PC-3 (cell line): ENCODE measurements around the gene IL3.

Experiments used
- CTCF ChIP-seq: fragments of 300-600 bp; sonication (generic); conservative IDR thresholded peaks from 2 replicates; pipeline ENCODE4 v1.5.1; 2017; ENCODE audit warnings: antibody characterized with exemption, low read depth, mild to moderate bottlenecking, low read length
- EZH2 ChIP-seq: fragments of 300-600 bp; sonication (generic); IDR thresholded peaks from one replicate; pipeline ENCODE4 v1.6.1; 2017; ENCODE audit warnings: antibody characterized with exemption, mild to moderate bottlenecking, low read length; ENCODE audit not compliant: unreplicated experiment
- EZH2phosphoT487 ChIP-seq: fragments of 300-600 bp; sonication (generic); IDR thresholded peaks from 2 replicates; pipeline ENCODE4 v1.6.1; 2018; ENCODE audit warnings: mild to moderate bottlenecking, antibody characterized with exemption, low read length, borderline replicate concordance

DNA sequence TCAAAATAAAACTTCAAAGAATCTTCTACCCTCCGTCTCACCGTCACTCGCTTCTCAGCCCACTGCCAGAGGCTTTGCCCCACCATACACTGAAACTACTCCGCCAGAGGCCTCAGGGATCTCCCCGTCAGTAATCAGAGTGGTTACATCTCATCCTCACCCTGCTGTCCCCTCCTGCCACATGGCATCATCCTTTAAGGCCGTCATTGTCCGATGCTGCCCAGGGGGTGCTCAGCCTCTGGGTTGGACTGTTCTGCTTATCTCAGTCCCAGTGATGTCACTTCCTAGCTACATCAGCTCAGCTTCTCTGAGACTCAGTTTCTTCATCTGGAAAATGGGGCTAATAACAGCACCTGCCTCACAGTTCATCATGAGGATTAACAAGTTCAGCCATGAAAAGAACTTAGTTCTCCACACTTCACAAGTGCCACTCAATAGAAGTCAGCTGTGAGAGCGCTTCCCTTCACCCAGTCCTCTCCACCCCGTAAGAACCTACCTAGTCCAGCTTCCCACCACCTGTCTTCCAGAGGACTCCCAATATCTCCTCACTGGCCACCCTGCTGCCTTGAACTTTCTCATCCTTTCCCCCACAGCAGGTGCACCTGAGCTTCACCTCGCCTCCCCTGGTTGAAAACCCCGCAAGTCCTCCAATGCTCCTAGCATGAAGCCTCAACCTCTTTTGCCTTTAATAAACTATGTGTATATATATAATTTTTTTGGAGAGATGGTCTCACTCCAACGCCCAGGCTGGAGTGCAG is 2.8 kb upstream of the IL3 start:
- no peak for TF ChIP-seq CTCF
- no peak for TF ChIP-seq EZH2
- no peak for TF ChIP-seq EZH2phosphoT487
